ENCODE measurements around the gene EXT2. TPM values are rescaled to one million over a fixed set of nuclear protein-coding genes. Genes with fewer than 3 reads are reported as not detected.

EXT2 gene
- total RNA-seq, 1 experiment from 2014 or later = 39.1 TPM

DNA sequence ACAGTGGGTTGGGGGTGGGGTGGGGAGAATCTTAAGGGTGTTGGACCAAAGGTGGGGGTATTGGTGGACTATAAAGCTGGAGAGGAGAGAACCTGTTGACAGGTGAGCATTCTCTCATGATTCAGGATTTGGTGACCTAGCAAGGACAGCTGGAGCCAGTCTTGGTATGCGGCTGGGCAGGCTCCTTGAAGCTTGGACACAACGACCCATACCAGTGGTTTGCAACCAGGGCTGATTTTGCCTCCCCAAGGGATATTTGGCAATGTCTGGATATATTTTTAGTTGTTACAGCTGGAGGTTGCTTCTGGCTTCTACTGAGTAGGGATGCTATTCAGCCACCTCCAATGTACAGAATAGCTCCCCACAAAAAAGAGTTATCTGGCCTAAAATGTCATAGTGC is 5.6 kb downstream of the EXT2 start:
- no peak overlapping the region for H3K4me3 Mint-ChIP-seq
- no peak for DNase-seq (ENCODE audit: low spot score)
- no peaks in the 10 kb centered on the region for H3K9me3 Mint-ChIP-seq
- H3K27ac Mint-ChIP-seq = no peak overlapping the region
- CTCF ChIA-PET = interaction anchor here (1.8 kb wide), 1 partner anchor 32 kb away, joined by 4 read pairs; no protein-coding TSS in a partner anchor
- H3K27me3 Mint-ChIP-seq (ENCODE audit: low read depth) = no peaks in the 10 kb centered on the region
- H3K4me1 Mint-ChIP-seq = peaks cover 16% of the 10 kb centered on the region
- ATAC-seq = no peak
- TF ChIP-seq, protein P1, sequence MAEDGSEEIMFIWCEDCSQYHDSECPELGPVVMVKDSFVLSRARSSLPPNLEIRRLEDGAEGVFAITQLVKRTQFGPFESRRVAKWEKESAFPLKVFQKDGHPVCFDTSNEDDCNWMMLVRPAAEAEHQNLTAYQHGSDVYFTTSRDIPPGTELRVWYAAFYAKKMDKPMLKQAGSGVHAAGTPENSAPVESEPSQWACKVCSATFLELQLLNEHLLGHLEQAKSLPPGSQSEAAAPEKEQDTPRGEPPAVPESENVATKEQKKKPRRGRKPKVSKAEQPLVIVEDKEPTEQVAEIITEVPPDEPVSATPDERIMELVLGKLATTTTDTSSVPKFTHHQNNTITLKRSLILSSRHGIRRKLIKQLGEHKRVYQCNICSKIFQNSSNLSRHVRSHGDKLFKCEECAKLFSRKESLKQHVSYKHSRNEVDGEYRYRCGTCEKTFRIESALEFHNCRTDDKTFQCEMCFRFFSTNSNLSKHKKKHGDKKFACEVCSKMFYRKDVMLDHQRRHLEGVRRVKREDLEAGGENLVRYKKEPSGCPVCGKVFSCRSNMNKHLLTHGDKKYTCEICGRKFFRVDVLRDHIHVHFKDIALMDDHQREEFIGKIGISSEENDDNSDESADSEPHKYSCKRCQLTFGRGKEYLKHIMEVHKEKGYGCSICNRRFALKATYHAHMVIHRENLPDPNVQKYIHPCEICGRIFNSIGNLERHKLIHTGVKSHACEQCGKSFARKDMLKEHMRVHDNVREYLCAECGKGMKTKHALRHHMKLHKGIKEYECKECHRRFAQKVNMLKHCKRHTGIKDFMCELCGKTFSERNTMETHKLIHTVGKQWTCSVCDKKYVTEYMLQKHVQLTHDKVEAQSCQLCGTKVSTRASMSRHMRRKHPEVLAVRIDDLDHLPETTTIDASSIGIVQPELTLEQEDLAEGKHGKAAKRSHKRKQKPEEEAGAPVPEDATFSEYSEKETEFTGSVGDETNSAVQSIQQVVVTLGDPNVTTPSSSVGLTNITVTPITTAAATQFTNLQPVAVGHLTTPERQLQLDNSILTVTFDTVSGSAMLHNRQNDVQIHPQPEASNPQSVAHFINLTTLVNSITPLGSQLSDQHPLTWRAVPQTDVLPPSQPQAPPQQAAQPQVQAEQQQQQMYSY (CRISPR knock-in tag; IDR thresholded peaks at IDR 0.05) = no peak
- TF ChIP-seq, protein P2, sequence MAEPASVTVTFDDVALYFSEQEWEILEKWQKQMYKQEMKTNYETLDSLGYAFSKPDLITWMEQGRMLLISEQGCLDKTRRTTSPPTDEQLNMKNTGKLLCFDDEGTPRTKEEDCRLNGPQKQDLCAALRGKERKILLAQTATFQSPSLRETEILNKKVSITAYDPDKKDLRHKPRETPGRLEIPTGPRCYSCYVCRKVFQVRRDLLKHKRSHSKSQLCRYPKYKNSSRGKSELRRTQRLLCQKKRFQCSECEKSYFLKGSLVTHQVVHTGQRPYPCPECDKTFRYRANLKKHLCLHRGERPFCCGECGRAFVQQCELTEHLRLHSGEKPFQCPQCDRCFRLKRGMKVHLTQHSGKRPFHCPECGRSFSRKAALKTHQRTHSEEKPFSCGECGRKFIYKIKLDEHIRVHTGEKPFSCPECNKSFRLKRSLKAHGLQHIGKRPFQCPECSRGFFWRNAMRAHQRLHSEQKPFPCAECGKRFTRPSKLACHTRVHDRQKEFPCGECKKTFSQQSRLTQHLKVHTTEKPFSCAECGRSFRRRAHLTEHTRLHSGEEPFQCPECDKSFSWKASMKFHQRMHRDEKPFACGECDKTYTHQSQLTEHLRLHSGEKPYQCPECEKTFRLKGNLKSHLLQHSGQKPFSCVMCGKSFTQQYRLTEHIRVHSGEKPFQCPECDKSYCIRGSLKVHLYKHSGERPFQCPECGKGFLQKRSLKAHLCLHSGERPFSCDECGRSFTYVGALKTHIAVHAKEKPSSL (CRISPR knock-in tag; conservative IDR thresholded peaks at IDR 0.05) = no peak
- TF ChIP-seq, protein P3, sequence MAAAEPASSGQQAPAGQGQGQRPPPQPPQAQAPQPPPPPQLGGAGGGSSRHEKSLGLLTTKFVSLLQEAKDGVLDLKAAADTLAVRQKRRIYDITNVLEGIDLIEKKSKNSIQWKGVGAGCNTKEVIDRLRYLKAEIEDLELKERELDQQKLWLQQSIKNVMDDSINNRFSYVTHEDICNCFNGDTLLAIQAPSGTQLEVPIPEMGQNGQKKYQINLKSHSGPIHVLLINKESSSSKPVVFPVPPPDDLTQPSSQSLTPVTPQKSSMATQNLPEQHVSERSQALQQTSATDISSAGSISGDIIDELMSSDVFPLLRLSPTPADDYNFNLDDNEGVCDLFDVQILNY (CRISPR knock-in tag; IDR thresholded peaks at IDR 0.05) = no peak
- TF ChIP-seq, protein P4, sequence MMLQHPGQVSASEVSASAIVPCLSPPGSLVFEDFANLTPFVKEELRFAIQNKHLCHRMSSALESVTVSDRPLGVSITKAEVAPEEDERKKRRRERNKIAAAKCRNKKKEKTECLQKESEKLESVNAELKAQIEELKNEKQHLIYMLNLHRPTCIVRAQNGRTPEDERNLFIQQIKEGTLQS (CRISPR knock-in tag; conservative IDR thresholded peaks at IDR 0.05) = no peak
- TF ChIP-seq ZNF263 (CRISPR knock-in tag; IDR thresholded peaks at IDR 0.05; ENCODE audit: low read depth) = no peak
- TF ChIP-seq ETV6 (CRISPR knock-in tag; IDR thresholded peaks at IDR 0.05) = no peak
- TF ChIP-seq ZNF121 (CRISPR knock-in tag; IDR thresholded peaks at IDR 0.05) = no peak
- TF ChIP-seq, protein P5, sequence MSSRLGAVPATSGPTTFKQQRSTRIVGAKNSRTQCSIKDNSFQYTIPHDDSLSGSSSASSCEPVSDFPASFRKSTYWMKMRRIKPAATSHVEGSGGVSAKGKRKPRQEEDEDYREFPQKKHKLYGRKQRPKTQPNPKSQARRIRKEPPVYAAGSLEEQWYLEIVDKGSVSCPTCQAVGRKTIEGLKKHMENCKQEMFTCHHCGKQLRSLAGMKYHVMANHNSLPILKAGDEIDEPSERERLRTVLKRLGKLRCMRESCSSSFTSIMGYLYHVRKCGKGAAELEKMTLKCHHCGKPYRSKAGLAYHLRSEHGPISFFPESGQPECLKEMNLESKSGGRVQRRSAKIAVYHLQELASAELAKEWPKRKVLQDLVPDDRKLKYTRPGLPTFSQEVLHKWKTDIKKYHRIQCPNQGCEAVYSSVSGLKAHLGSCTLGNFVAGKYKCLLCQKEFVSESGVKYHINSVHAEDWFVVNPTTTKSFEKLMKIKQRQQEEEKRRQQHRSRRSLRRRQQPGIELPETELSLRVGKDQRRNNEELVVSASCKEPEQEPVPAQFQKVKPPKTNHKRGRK (CRISPR knock-in tag; IDR thresholded peaks at IDR 0.05; ENCODE audit: borderline replicate concordance) = no peak
- TF ChIP-seq ZNF138 (CRISPR knock-in tag; conservative IDR thresholded peaks at IDR 0.05) = no peak
- no peaks in the 10 kb centered on the region for H3K36me3 Mint-ChIP-seq
- POLR2A ChIA-PET = no interaction called here

DNA sequence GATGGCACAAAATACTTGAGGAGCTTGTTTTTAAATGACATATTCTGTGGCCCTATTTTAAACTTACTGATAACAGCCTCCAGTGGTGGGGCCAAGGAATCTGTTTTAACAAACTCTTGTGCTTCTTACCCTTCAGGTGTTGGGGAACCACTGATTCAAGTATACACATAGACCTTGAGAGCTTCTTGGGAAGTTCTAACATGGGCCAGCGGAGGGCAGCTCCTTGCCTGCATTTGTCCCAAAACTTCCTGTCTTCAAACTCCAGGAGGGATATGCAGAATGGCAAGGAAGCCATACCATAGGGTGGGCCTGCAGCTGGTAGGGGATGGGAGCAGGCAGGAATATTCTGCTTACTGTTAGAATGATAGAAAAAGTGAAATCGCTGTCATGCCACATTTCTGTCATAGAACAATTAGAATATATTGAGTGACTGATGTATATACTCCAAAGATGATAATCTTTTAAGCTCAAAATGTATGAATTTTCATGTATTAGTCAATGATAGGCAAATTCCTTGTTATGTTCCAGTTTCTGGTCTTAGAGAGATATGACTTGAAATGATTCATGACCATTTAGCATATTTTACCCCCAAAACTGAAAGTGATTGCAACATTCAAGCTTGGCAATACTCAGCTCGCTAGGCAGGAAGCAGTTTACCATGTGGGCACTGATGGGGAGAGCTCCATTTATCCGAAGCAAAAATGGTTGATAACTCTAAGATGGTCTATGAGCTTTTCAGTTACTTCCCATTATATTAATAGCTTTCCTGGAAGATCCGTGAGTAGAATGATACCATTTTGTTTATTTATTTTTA is 9.2 kb downstream of the EXT2 start:
- Mint-ChIP-seq H3K9me3 (no peaks in the 10 kb centered on the region), H3K4me3 (no peak overlapping the region), H3K27me3 (ENCODE audit: low read depth) (no peaks in the 10 kb centered on the region), H3K27ac (no peak overlapping the region), H3K36me3 (peaks cover 4% of the 10 kb centered on the region; the same call in 1 of the 2 replicates), H3K4me1 (peaks cover 10% of the 10 kb centered on the region; the same call in 1 of the 2 replicates)
- CTCF ChIA-PET = interaction anchor here (0.7 to 3.5 kb wide), 21 partner anchors 10 to 637 kb away, joined by 3 to 74 read pairs (median 3); partner anchors contain the start of gene EXT2
- peak; percentile 88 for ATAC-seq
- POLR2A ChIA-PET = interaction anchor here (1.1 kb wide), 1 partner anchor 207 kb away, joined by 3 read pairs; no protein-coding TSS in a partner anchor
- DNase-seq (ENCODE audit: low spot score) = peak; percentile 28
- TF ChIP-seq, protein P6, sequence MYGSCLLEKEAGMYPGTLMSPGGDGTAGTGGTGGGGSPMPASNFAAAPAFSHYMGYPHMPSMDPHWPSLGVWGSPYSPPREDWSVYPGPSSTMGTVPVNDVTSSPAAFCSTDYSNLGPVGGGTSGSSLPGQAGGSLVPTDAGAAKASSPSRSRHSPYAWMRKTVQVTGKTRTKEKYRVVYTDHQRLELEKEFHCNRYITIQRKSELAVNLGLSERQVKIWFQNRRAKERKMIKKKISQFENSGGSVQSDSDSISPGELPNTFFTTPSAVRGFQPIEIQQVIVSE (CRISPR knock-in tag; IDR thresholded peaks at IDR 0.05; ENCODE audit: borderline replicate concordance) = no peak
- TF ChIP-seq, protein P1 (CRISPR knock-in tag; IDR thresholded peaks at IDR 0.05) = no peak
- TF ChIP-seq ZNF423 (CRISPR knock-in tag; IDR thresholded peaks at IDR 0.05) = 0 out of 2 replicates have a peak, but pooled peaks have one; percentile 6
- TF ChIP-seq ZNF317 (CRISPR knock-in tag; IDR thresholded peaks at IDR 0.05; ENCODE audit: borderline replicate concordance, low read depth) = no peak
- TF ChIP-seq NR1H2 (CRISPR knock-in tag; IDR thresholded peaks at IDR 0.05) = no peak
- TF ChIP-seq, protein P2 (CRISPR knock-in tag; conservative IDR thresholded peaks at IDR 0.05) = no peak
- TF ChIP-seq, protein P7, sequence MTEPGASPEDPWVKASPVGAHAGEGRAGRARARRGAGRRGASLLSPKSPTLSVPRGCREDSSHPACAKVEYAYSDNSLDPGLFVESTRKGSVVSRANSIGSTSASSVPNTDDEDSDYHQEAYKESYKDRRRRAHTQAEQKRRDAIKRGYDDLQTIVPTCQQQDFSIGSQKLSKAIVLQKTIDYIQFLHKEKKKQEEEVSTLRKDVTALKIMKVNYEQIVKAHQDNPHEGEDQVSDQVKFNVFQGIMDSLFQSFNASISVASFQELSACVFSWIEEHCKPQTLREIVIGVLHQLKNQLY (CRISPR knock-in tag; IDR thresholded peaks at IDR 0.05) = no peak

All from WTC11 (cell line).